OCI-LY7 (cell line): ENCODE measurements around the gene GPR183. TPM values are rescaled to one million over a fixed set of nuclear protein-coding genes. Genes with fewer than 3 reads are reported as not detected.

Experiments
- BruUV-seq: library from RNA; stranded (reverse); fragments of 400-500 nt; replicated peaks from 2 replicates; lab custom pipeline; 2021; lab: Mats Ljungman, UMichigan
- CTCF ChIA-PET: fragments of 300-600 bp; sonication (Branson Sonifier 250); formaldehyde crosslinking; loops from one replicate; lab custom pipeline; 2022; ENCODE audit warnings: antibody characterized with exemption; ENCODE audit not compliant: unreplicated experiment; lab: Charles Lee
- POLR2A ChIA-PET: fragments of 300-600 bp; sonication (Branson Sonifier 250); formaldehyde crosslinking; loops from one replicate; lab custom pipeline; 2022; ENCODE audit warnings: antibody characterized with exemption; lab: Charles Lee
- DNase-seq: peaks from one replicate; pipeline ENCODE4 v3.0.0-alpha.2; 2015; ENCODE audit warnings: low spot score
- H2AFZ ChIP-seq: fragments of 200-600 bp; sonication (generic), shearing (Covaris generic); 2 replicates; pipeline ENCODE4 v1.6.1; 2014; ENCODE audit warnings: mild to moderate bottlenecking, antibody characterized with exemption, low read length, moderate library complexity
- H3K27ac ChIP-seq: fragments of 200-600 bp; sonication (generic); 2 replicates; pipeline ENCODE4 v1.5.1; 2014; ENCODE audit warnings: mixed run types, low read depth, mild to moderate bottlenecking, moderate library complexity, low read length, inconsistent platforms; ENCODE audit not compliant: poor library complexity, severe bottlenecking
- H3K36me3 ChIP-seq: fragments of 200-600 bp; sonication (generic); 2 replicates; pipeline ENCODE4 v1.6.1; 2014; ENCODE audit warnings: mild to moderate bottlenecking, antibody characterized with exemption, low read length, moderate library complexity, mixed read lengths; ENCODE audit not compliant: insufficient read depth
- H3K4me1 ChIP-seq: fragments of 200-600 bp; sonication (generic); 2 replicates; pipeline ENCODE4 v1.5.1; 2014; ENCODE audit warnings: mild to moderate bottlenecking, low read length; ENCODE audit not compliant: insufficient read depth, poor library complexity, severe bottlenecking
- H3K4me2 ChIP-seq: fragments of 200-600 bp; sonication (generic); 2 replicates; pipeline ENCODE4 v1.6.1; 2014; ENCODE audit warnings: mild to moderate bottlenecking, low read length
- H3K4me3 ChIP-seq: fragments of 200-600 bp; sonication (generic); 2 replicates; pipeline ENCODE4 v1.5.1; 2014; ENCODE audit warnings: mild to moderate bottlenecking, low read depth, low read length; ENCODE audit not compliant: poor library complexity, severe bottlenecking
- H3K79me2 ChIP-seq: fragments of 200-600 bp; sonication (generic); 2 replicates; pipeline ENCODE4 v1.6.1; 2016; ENCODE audit warnings: low read depth, mild to moderate bottlenecking, low read length, moderate library complexity, mixed read lengths; ENCODE audit not compliant: insufficient read depth
- H3K9me2 ChIP-seq: fragments of 200-600 bp; sonication (generic); 2 replicates; pipeline ENCODE4 v1.6.1; 2016; ENCODE audit warnings: mild to moderate bottlenecking, low read length, mixed read lengths; ENCODE audit not compliant: insufficient read depth
- H3K9me3 ChIP-seq: fragments of 200-600 bp; sonication (generic); 2 replicates; pipeline ENCODE4 v1.6.1; 2014; ENCODE audit warnings: mild to moderate bottlenecking, mixed run types, low read length, mixed read lengths
- H4K20me1 ChIP-seq: fragments of 200-600 bp; sonication (generic); 2 replicates; pipeline ENCODE4 v1.6.1; 2014; ENCODE audit warnings: mild to moderate bottlenecking, antibody characterized with exemption, low read length, moderate library complexity, mixed read lengths; ENCODE audit not compliant: insufficient read depth
- CTCF ChIP-seq: fragments of 200-600 bp; sonication (generic); conservative IDR thresholded peaks from 2 replicates; pipeline ENCODE4 v1.5.1; 2014; ENCODE audit warnings: mild to moderate bottlenecking, antibody characterized with exemption, low read length, moderate library complexity, mixed read lengths
- EZH2phosphoT487 ChIP-seq: fragments of 200-600 bp; sonication (generic); IDR thresholded peaks from 2 replicates; pipeline ENCODE4 v1.6.1; 2018; ENCODE audit warnings: low read depth, borderline replicate concordance, mild to moderate bottlenecking, mixed run types, antibody characterized with exemption, low read length, moderate library complexity, mixed read lengths
- intact Hi-C: fragments of 100-400 bp; cut with micrococcal nuclease; formaldehyde crosslinking; loops from one replicate; pipeline ENCODE4 v1.10.0; 2022; ENCODE audit not compliant: unreplicated experiment
- total RNA-seq, 2 experiments: library from RNA; depleted of rRNA in 1 of 2; stranded (reverse); fragments of >200 nt in 1 of 2; shearing (Covaris generic) in 1 of 2; gene quantifications; 2 replicates each; pipeline ENCODE4 v1.2.3, GENCODE V29; 2014 to 2022

GPR183 gene
- total RNA-seq, 2 experiments from 2014 or later = not detected

GRCh38 chr13:99287551-99287950, 19.6 kb downstream of the GPR183 start:
- CTCF ChIA-PET = no interaction called here
- Histone ChIP-seq H3K9me2 (no peaks in the 10 kb centered on the region), H4K20me1 (peaks cover 6% of the 10 kb centered on the region), H3K79me2 (peaks cover 4% of the 10 kb centered on the region; the same call in 1 of the 2 replicates), H3K4me2 (no peak overlapping the region), H3K9me3 (no peaks in the 10 kb centered on the region), H3K4me1 (peaks cover 10% of the 10 kb centered on the region), H3K36me3 (no peaks in the 10 kb centered on the region), H3K4me3 (no peak overlapping the region), H2AFZ (no peak overlapping the region), H3K27ac (no peak overlapping the region)
- intact Hi-C loops = no loop called here
- POLR2A ChIA-PET = no interaction called here
- TF ChIP-seq CTCF (no peak), EZH2phosphoT487 (no peak)
- no peak for DNase-seq
- no TSS peak for BruUV-seq

DNA sequence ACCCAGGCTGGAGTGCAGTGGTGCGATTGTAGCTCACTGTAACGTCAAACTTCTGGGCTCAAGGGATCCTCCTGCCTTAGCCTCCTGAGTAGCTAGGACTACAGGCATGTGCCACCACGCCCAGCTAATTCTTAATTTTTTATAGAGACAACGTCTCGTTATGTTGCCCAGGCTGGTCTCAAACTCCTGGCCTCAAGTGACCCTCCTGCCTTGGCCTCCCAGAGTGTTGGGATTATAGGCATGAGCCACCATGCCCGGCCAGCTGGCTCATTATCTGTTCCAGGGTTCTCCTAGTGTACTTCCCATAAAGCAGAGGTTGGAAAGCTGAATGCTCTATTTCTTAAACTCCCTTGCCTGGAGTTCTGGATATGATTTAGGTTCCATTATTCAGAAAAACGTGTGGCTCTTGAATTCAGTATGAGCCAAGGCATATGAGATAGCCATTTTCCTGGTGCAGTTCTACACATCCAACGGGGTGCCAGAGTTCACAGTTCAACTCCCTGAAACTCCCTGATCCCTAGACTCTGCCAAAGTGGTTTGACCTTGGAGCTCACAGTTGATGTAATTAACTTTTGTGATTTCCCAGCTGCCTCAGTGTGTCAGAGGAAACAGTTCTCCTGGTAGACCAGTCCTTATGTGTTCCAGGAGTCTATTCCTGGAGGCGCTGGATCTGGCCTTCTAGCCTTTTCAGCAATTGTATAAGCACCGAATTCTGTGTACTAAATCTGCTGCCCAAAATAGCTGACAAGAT, 21.6 kb downstream of the GPR183 start:
- ChIA-PET CTCF (no interaction called here), POLR2A (interaction anchor here (0.7 to 0.9 kb wide), 2 partner anchors 31 to 150 kb away, joined by 3 read pairs; no protein-coding TSS in a partner anchor)
- H3K27ac ChIP-seq = no peak overlapping the region
- H3K9me3 ChIP-seq = no peaks in the 10 kb centered on the region
- no peaks in the 10 kb centered on the region for H3K36me3 ChIP-seq
- TF ChIP-seq EZH2phosphoT487 = no peak
- TF ChIP-seq CTCF = no peak
- intact Hi-C loops = no loop called here
- no peak overlapping the region for H3K4me2 ChIP-seq
- H3K79me2 ChIP-seq = peaks cover 4% of the 10 kb centered on the region; the same call in 1 of the 2 replicates
- no peak overlapping the region for H3K4me3 ChIP-seq
- BruUV-seq = no TSS peak
- peaks cover 9% of the 10 kb centered on the region for H4K20me1 ChIP-seq
- H2AFZ ChIP-seq = no peak overlapping the region
- peaks cover 27% of the 10 kb centered on the region for H3K4me1 ChIP-seq
- no peak for DNase-seq
- H3K9me2 ChIP-seq = no peaks in the 10 kb centered on the region
